Posterior vena cava (tissue), 2 donors: ENCODE data around the gene B3GALT6. TPM values are rescaled to one million over a fixed set of nuclear protein-coding genes. Genes with fewer than 3 reads are reported as not detected.

Source experiments
- DNase-seq: peaks from one replicate; pipeline ENCODE4 v3.0.0-alpha.2; 2020; ENCODE audit warnings: low spot score
- intact Hi-C, 2 donors: fragments of 100-400 bp; cut with DNase I; formaldehyde crosslinking; loops; one replicate each; pipeline versions ENCODE4 v1.14.1 to v1.14.2; 2022 to 2023
- total RNA-seq, 2 donors: library from RNA; stranded (reverse); fragmentation: NEBNext Ultra II Directional; extraction: Animal tissue kit (Norgen Biotek cat#: 25700); gene quantifications; one replicate each; pipeline ENCODE4 v1.2.1, GENCODE V29; 2021
- donor health status: DM: yes; HTN: yes; CAD: no.
- donor health status: DM: yes; HTN: yes; CAD: no.

The B3GALT6 gene
- total RNA-seq, 2 donors from 2014 or later: 9.9 to 10.3 TPM

DNA sequence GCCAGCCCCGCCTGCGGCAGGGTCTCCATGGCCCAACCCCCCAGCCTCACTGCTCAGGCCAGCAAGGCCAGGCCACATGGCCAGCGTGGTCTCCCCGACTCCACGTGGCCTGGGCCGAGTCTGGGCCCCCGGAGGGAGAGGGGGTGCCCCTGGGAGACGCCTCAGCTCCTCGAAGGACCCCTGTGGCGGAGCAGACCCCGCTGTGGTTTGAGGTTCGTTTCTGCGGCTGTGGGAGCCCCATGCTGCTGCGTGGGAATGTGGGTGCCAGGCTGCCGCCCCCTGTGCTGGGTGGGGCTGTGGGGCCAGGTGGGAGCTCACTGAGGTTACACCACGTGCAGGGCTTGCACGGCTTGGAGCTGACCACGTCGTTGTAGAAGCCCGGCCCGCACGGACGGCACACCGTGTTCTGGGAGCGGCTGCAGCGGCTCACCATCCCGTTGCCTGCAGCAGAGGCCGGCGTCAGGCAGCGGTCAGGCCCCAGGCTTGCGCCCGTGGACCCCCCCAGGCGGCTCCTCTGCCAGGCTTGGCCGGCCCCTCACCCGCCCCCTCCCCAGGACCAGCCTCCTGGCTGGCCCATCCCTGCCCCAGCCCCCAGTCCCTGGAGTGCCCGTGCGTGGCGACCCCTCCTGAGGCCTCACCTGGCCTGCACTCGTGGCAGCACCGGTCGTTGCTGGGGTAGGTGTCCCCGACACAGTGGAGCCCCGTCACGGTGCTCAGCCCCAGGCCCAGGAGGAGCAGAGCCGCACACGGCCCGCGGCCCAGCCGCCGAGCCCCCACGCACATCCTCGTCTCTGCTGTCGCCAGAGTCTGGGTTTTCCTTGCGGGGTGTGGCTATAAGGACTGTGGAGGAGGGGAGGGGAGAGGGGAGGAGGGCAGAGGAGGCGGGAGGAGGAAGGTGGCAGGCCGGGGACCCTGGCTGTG lies 18.4 kb upstream of the B3GALT6 start, which contains the start of gene TNFRSF4:
Gene TNFRSF4 (minus strand): TSS at position 809 of the 921 bp plus-strand sequence. CDS start 26 bp downstream, at position 783.
- no peak for DNase-seq
- intact Hi-C loops: no loop called here

DNA sequence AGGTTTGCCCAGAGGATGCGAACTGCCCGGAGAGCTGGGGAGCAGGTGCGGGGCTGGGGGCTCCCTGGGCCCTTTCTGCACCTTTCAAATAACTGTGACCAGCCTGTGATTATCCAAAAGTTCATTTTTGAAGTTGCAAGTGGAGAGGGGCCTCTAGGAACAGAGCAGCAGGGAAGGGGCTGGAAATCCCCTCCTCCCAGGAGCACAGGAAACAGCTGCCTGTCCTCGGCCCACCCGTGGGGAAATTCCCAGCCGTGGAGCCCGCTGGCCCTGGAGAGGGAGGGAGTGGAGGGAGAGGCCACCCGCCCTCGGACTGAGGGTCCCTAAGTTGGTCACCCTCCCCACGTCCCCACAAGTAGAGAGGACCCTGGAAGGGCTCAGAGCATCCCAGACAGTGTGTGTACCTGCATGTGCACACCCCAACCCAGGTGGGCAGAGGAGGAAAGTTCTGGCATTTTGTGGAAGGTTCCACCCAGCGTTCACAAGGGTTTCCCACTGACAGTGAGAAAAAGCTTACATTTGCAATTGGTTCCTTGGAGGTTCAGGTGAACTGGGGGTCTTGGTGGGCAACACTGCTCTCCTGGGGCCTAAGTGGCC lies 16.9 kb upstream of the B3GALT6 start:
- DNase-seq: no peak
- intact Hi-C loops: no loop called here

DNA sequence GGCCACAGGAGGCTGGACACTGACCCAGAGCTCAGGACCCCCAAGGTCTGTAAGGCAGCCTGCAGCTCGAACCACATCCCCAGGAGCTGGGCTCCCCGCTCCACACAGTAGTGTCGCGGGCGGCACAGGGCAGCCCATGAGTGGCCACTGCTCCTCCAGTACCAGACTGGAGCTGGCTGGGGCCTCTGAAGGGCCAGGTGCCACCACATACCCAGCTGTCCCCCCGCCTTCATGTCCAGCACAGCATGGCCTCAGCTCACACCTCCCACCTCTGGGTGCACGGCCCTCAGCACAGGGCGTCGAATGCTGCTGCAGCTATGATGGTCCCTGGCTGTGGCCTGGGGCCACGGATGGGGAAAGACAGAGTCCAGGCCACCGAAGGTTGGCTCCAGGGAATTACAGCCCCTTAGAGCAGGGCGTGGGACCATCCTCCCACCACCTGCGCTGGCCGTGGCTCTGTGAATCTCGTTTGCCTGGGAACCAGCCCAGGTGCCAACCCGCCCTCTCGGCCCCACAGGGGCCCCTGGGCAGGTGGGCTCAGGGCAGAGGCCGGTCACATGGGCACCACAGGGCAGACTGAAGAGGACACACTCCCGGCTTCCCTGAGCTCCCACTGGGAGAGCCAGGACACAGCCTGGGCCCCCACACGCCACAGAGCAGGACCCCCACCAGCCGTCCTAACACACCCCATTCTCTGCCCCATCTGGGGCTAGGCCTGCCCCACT lies 16.0 kb upstream of the B3GALT6 start:
- no peak for DNase-seq
- intact Hi-C loops: no loop called here

DNA sequence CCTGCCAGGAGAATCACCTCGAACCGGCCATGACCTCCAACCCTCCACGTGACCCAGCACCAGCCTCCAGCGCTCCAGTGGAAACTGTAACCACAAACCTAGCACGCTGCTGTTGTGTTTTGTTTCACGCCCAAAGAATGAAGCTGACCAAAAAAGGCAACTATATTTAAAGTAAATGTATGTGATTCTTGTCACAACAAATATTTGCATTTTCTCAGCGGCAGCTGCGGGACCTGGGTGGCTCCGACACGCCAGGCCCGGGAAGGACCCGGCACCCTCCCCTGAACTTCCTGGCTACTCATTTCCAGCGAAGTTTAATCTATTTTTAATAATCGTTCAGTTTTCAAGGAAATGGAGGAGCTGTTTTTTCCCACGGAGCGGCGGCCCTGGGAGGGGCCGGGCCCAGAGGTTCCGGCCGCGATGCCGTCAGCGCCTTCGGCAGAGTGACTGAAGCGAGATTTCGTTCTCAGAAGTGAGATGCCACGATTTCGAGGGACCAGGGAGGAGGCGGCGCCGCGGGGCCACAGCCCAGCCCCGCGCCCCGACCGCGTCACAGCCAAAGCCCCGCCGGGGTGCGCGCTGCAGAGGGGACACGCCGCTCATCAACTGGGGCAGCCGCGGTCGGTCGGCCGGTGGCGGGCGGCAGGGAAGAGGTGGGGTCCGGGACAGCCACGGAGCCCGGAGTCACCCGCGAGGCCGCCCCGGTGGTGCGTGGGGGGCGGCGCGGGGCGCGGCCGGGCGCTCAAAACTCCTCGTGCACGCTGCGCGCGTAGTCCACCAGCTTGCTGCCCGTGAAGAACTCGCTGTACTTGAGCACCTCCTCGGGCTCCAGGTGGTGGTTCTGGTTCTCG lies 15.0 kb upstream of the B3GALT6 start:
- DNase-seq: no peak
- intact Hi-C loops: no loop called here

DNA sequence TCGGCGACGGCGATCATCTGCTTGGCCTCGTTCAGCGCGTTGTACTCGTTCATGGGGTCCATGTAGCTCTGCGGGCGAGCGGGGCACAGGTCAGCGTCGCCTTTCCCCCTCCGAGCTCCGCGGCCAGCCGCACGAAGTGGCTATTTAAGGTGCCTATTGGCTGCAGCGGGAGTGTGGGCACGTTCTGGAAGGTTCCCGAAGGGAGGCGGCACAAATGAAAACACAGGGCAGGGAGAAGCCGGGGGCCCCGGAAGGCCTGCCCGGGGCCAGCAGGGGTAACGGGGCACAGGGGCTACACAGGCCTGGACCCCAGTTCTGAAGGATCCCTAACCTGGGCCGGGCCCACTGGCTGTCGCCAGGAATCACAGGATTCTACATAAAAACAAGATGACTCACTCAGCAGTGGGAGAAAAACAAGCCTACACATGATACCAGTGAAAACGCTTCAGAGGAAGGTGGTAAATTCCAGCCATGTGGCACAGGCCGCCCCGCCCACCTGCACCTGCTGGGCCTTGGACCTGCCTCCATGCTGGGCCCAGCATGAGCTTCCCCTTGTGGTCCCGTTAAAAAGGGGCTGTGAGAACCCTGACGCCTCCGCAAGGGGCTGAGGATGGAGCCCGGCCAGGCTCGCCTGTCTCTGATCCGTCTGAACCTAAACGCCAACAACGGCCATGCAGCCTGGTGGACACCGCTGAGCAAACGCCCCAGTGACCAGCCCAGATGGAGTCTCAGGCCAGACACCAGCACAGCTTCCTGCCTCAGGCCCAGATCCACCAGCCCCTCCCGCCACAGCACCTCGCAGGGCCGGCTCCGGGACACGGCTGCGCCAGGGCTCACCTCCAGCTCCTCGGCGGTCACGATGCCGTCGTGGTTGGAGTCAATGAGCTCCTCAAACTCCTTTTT lies 14.2 kb upstream of the B3GALT6 start:
- no peak for DNase-seq
- intact Hi-C loops: no loop called here

DNA sequence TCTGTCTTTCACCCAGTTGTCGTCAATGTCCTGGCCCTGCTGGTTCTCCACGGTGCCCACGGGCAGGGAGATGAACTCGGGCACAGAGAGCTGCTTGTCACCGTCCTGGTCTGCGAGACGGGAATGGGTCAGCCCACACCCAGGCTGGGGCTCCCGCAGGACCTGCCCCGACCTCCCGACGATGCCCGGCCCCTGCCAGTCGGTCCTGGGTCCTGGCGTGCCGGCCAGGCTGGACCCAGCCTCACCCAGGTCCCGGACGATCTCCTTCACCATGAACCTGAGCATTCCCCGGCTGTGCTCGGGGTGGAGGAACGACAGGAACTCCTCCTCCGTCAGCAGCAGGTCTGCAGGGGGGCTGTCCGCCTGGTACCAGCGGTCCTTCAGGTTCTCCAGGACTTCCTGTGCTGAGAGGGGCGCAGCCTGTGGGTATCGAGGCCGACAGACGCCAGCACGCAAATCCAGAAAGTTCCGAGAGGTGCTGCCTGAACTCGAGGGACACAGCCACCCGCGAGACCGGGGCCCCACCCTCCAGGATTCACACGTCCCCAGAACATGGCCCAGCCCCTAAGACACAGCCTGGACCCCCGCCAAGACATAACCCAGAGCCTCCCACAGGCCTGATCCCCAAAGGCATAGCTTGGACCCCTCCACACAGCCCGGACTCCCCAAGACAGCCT lies 13.4 kb upstream of the B3GALT6 start:
- DNase-seq: no peak
- intact Hi-C loops: no loop called here

DNA sequence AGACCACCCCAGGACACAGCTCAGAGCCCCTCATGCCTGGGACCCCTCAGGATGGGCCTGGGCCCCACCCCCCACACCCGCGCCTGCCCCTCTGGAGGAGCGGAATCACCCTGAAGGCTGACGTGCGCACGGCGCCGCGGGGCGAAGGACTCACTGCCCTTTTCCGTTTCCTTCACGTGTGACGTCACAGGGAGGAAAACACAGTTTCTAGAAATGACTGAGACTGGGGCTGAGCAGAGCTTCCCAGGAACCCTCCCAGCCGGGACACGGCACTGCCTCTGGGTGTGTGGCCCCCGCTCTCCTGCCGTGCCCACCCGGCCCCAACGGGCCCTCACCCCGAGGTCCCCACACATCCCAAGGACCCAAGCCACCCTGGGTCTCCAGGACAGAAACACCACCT lies 12.7 kb upstream of the B3GALT6 start:
- intact Hi-C loops: no loop called here
- DNase-seq: no peak

DNA sequence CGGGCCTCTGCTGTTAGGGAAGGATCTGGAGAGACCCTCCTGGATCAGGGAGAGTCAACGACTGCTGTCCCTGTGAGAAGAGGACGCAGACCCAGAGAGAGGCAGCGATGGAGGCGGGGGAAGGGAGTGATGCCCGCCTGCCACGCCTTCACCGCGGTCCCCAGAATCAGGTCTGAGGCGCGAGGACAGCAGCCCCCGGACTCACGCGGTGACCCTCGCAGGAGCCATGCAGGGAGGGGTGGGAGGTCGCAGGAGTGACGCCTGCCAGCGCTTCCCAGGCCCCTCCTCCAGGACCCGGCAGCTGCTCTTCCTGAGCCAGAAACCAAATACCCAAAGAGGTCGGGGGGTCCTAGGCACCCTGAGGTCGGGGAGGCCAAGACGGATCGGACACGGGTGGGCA lies 11.8 kb upstream of the B3GALT6 start:
- no peak for DNase-seq
- intact Hi-C loops: no loop called here

DNA sequence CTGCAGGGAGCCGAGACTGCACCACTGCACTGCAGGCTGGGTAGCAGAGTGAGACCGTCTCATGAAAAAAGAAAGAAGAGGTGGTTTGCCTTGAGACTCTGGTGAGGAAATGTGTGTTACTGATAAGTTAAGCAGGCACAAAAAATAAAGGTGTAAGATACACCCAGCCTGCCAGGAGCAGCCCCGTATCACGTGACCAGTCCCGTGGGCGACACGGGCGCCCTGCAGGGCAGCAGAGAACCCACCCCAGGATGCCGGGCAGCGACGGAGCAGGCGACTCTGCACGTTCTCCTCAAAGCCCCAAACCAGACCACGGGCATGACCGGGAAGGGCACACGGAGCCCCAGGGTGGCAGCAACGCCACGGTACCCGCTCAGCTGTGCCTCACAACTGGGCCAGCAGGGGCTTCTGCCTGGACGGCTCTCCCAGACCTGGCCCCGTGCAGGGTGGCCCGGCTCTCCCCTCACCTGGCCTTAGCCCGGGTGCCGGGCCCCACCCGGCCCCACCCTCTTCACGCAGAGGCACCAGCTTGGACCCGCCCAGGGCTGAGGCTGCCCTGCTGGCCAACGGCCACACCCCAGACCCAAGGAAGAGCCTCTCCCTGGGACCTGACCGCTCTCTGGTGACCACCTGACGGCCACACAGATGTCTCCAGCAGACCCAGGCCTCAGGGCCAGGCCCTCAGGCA lies 10.0 kb upstream of the B3GALT6 start:
- DNase-seq: no peak
- intact Hi-C loops: loop anchor here in 1 of 2 donors (2.0 kb wide), 1 partner anchor 67 kb away; no protein-coding TSS in a partner anchor

DNA sequence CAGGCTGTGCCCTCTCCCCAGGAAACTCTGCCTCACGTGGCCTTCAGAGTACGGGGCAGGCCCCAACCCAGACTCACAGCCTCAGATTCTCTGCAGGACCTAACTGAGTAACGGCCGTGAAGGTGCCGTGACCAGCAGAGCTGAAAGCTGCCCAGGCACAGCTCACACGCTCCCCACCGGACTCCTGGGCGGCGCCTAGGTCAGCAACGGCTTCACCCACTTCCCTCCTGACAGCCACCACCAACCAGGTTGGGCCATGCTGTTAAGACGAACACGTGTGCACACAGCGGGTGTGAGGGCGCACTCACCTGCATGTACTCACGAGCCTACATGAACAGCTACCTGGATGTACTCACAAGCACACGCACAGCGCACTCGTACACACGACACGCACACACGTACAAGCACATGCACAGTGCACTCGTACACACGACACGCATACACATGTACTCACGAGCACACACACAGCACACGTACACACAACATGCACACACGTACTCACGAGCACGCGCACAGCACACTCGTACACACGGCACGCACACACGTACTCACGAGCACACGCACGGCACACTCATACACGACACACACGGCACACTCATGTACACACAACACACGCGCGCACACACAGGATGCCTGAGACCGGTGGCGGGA lies 9.3 kb upstream of the B3GALT6 start:
- no peak for DNase-seq
- intact Hi-C loops: loop anchor here in 1 of 2 donors (2.0 kb wide), 1 partner anchor 66 kb away; no protein-coding TSS in a partner anchor

DNA sequence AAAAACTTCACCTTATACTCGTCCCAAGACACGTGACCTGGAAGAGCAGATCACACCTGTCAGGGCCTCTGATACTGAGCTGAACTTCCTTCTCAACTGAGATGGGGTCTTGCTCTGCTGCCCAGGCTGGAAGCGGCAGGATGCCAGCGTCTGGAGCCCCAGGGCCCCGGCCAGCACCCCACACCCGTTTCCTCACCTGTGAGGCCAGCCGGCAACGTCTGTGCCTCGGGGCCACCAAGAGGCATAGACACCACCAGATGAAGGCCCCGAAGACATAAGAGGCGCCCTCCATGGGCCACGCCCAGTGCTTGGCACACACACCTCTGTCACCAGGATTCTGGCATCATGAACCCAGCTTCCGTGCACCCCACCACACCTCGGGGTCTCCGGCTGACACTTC lies 8.7 kb upstream of the B3GALT6 start:
- DNase-seq: no peak
- intact Hi-C loops: loop anchor here in 1 of 2 donors (2.0 kb wide), 1 partner anchor 65 kb away; no protein-coding TSS in a partner anchor

DNA sequence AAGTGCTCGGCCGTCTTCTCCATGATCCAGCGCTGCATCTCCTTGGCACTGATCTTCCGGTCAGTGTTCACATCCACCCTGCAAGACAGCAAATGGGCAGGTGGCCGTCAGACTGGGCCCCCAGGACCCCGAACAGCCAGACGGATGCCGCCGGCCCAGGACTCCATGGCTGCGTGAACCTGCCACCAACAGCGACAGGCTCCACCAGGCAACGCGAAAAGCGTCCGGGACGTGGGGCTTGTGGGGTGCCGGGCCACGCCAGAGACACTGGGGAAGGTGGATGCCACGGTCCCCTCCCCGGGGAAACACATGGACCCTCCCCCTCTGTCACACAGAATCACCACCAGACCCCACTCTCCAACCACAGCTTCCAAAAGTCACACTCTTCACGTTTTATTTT lies 8.1 kb upstream of the B3GALT6 start:
- intact Hi-C loops: loop anchor here in 1 of 2 donors (2.0 kb wide), 1 partner anchor 65 kb away; no protein-coding TSS in a partner anchor
- no peak for DNase-seq

DNA sequence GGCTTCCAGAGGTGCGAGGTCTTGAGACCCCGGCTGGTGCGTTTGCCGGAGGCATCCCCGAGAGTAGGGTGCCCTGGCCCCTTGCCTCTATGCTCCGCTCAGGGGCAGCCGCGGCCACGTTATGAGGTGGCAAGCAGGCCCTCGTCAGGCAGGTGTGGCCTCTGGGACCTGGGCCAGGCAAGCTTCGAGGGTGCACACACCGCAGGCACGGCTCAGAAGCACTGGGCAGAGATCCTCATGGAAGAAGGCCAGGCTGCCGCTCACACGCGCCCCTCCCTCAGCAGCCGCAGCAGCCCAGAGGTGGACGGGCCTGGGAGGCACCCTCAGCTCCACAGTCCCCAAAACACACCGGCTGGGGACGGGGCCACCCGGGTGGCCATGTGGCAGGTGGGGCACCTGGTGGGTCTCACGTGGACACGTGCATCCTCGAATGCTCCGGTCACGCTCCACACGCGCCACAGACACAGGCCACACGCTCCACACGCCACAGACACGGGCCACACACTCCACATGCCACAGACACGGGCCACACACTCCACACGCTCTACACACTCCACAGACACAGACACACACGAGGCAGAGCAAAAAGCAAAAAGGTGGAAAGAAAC lies 6.7 kb upstream of the B3GALT6 start:
- DNase-seq: no peak
- intact Hi-C loops: no loop called here

DNA sequence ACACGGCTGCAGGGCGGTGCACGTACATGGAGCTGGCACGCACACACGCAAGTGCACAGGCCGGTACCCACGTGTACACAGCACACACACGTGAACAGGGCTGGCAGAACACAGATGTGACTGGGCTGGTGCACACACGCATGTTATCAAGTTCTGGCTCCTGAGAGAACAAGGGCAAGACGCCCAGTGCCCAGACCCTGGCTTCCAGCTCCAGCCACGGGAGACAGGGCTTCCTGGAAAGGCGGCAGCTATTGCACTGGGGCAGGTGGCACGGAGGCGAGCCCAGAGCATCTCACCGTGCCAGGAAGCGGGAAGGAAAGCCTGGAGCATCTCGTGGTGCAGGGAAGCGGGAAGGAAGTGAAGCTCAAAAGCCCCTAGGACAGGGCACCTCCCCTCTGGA lies 6.1 kb upstream of the B3GALT6 start:
- intact Hi-C loops: no loop called here
- no peak for DNase-seq

DNA sequence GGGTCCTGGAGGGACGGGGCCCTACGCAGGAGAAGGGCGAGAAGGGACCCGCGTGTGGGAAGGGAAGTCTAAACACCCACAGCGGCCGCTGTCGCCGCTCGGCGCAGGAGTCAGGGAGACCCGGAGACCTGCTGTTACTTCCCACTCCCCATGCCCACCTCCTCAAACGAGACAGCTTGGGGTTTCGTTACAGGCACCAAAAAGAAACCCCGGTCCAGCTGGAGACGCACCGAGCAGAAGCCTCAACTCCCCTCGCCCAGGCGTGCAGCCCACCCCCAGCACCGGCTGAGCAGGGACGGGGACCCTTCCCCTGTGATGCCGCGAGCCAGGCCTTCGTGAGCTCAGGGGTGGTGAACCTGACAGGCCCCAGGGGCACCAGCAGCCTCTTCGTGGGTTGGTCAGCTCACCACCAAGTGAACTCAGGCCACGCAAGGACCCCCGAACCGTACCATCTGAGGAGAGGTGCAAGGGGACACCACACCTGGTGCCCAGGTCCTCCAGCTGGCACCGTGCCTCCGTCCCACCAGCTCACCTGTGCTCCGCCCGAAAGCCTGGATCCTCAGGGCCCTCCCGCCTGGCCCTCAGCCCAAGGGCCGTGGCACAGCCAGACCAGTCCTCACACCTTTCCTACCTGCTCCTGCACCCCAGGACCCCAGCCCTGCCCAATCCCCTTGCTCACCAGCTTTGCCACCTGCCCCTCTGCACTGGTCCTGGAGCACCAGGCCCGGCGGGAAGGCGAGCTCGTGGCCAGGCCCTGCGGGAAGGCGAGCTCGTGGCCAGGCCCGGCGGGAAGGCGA lies 5.3 kb upstream of the B3GALT6 start:
- intact Hi-C loops: no loop called here
- no peak for DNase-seq
